GM18951 (cell line): Measurements from ENCODE around the gene HBEGF.

ENCODE experiments used
- POLR2A ChIP-seq: IDR thresholded peaks from 4 replicates; pipeline ENCODE4 v1.6.1; 2011; ENCODE audit warnings: mild to moderate bottlenecking; ENCODE audit not compliant: insufficient read length, insufficient read depth; ENCODE audit errors: extremely low read depth
- in situ Hi-C: fragments of 300-500 bp; cut with MboI; formaldehyde crosslinking; loops from one replicate; pipeline ENCODE4 v1.12.0; 2022; ENCODE audit warnings: low sequenced_read_pairs, mixed read lengths, inconsistent platforms; ENCODE audit not compliant: unreplicated experiment

HBEGF gene

DNA sequence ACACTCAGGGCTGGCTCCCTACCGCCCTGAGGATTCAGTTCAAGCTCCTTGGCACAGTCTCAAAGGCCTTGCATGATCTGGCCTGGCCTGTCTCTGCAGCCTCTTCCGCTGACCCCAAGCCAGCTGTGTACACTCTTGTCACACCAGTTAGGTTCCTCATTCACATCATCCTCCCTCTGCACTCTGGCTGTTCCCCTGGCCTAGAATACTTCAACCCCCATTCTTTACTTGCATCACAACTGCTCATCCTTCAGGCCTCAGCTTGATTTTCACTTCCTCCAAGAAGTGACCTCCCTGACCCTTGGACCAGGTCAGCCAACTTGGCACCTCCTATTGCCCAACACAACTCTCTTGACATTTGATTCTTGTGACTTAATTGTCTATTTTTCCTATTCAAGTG, 24.6 kb downstream of the HBEGF start:
- no peak for TF ChIP-seq POLR2A
- in situ Hi-C loops = no loop called here

GRCh38 chr5:140319833-140320232, 26.6 kb downstream of the HBEGF start:
- in situ Hi-C loops = no loop called here
- TF ChIP-seq POLR2A = no peak

DNA sequence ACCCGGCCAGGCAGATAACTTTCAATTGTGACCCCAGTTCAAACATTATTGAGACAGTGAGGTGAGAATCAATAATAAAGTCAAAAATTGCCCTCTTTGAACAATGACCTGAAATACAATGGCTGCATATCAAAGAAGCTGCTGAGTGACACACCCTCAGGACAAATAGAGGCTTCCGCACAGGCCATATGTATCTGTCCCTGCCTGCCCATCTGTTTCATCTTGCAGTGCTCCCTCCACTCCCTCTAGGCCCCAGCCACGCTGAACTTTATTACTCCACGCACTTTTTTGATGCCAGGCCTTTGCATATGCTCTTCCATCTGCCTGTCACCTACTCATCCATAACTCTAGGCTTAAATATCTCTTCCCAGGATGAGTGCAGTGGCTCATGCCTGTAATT, 27.6 kb downstream of the HBEGF start:
- in situ Hi-C loops = no loop called here
- TF ChIP-seq POLR2A = no peak

- in situ Hi-C loops = no loop called here
- TF ChIP-seq POLR2A = no peak
Measured at GRCh38 chr5:140317859-140318258, 28.5 kb downstream of the HBEGF start.

DNA sequence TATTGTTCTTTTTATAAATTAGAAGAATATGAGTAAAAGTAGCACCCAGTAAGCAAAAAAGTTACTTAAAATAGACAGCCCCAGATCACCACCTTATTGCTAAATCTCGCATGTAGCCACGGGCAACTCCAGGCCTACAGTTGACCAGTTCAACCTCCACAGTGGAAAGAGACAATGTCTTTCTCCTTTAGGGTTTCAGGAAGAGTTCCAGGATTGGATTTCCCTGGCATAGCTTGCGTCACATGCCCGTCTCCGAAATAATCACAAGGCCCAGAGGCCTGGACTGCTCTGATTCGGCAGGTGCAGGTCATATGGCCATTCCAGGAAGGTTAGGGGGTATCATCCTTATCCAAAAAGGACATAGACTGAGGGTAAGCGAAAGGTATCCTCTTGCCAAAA, 33.6 kb downstream of the HBEGF start:
- in situ Hi-C loops = no loop called here
- TF ChIP-seq POLR2A = no peak

DNA sequence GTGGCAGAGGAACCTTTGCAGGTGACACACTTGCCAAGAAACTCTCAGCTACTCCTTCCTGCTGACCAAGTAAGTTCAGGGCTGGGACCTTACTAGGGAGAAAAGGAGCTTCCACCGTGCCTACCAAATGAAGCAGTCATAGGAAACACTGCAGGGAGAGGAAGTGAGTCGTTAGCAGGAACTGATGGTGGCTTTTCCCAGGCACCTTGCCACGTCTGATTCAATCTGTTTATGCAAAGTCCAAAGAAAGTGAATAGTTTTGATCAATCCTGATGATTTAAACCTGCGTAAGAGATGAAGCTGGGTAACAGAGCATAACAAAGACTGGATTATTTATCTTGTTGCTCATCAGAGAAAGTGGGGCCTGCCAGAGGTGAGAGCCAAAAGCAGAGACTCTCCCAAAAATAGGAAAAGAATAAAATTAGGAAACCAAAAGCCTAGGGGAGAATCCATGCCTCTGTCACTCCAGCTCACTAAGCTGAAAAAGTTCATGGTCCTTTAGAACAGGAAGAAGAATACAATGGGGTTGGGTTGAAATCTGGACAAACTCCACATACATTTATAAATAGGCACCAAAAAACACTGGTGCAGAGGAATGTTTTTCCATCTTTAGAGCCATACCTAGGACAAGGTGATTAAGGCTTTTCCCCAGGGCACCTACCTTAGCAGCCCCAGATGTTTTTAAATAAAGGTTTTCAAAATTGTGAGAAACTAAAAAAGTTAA, 34.2 kb downstream of the HBEGF start:
- TF ChIP-seq POLR2A = no peak
- in situ Hi-C loops = no loop called here

DNA sequence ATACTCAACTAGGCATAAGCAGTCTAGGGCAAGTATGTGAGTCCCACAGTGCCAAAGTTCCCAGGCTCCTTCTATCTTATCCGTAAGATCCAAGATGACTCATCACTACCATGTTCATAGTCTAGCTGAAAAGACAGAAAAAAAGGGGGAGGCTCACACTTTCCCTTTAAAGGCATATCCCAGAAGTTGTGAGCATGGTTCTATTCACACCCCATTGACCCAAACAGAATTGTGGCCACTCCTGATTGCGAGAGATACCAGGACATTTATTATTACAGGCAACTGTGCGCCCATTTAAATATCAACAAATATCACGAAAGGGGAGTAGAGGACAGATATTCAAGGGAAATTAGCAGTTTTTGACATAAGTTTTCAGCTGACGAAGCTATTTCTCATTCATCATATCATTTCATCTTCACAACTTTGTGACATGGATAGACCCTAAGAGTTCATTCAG, 35.4 kb downstream of the HBEGF start:
- no peak for TF ChIP-seq POLR2A
- in situ Hi-C loops = no loop called here

DNA sequence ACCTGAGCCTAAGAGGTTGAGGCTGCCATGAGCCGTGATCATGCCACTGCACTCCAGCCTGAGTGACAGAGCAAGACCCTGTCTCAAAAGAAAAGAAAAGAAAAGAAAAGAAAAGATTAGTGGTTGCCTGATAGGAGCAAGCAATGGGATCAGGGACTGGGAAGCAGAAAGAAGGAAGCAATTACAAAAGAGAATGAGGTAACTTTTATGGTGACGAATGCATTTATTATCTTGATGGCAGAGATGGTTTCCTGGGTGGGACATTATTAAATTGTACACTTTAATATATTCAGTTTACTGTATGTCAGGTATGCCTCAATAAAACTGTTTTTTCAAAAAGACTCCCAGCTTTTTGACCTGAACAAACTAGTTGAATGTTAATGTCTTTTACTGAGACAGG, 36.0 kb downstream of the HBEGF start:
- no peak for TF ChIP-seq POLR2A
- in situ Hi-C loops = no loop called here

DNA sequence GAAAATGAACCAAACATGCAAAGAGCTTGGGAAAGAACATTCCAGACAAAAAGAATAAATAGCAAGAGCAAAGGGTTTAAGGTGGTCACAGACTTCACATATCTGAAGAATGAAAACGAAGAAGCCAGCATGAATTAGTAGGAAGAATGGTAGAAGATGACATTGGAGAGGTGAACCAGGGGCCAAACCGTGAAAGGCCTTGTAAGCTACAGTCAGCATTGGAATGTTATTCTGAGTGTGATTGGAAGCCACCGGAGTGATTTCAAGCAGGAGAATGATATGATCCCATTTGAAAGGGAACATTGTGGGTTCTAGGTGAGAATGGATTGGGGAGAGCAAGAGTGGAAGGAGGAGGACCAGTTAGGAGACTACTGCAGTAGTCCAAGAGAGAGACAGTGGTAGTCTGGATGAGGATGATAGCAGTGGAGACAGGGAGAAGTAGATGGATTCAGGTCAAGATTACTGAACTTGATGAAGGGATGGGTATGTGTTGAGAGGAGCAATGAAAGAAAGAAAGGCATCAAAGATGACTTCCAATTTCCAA, 36.6 kb downstream of the HBEGF start:
- TF ChIP-seq POLR2A = no peak
- in situ Hi-C loops = no loop called here

DNA sequence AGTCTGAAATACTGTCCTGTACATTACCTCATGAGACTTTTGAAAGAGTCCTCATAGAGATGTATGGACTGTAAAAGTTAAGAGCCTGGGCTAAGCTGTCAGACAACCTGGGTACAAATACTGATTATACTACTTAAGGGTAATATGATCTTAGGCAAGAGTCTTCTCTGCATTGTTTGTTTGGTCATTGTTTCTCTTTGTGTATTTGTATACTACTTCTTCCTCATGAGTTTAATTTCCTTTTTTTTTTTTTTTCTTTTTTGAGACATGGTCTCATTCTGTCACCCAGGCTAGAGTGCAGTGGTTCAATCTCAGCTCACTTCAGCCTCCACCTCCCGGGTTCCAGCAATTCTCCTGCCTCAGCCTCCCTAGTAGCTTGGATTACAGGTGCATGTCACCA, 40.9 kb downstream of the HBEGF start:
- in situ Hi-C loops = no loop called here
- TF ChIP-seq POLR2A = no peak

- in situ Hi-C loops = no loop called here
Measured at GRCh38 chr5:140303966-140304365, 42.4 kb downstream of the HBEGF start.

GRCh38 chr5:140302786-140303639, 43.4 kb downstream of the HBEGF start, which contains the start of gene PFDN1:
PFDN1 (minus strand) TSS chr5:140303101; CDS start chr5:140303073, 28 bp downstream.
- peak; percentile 72 for TF ChIP-seq POLR2A
- in situ Hi-C loops = no loop called here

More at GRCh38 chr5:140303966-140304365, 42.4 kb downstream of the HBEGF start:
- TF ChIP-seq POLR2A = no peak

DNA sequence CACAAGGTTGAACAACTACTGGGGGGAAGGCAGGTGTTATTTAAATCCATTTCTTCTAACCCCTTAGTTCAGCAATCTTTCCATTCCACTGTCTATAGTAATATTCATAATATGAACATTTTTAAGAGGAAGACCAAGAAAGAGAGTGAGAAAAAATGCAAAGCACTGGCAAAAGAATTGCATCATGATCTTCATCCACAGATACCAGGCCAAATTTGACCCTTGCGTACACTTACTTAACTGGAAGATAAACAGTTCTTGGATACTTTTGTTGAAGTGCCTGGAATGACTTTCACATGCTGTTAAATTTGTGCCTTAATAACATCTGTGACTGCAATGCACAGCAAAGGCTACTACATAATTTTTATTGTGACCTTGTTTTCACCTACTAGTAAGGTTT, 45.3 kb downstream of the HBEGF start:
- no peak for TF ChIP-seq POLR2A
- in situ Hi-C loops = no loop called here

DNA sequence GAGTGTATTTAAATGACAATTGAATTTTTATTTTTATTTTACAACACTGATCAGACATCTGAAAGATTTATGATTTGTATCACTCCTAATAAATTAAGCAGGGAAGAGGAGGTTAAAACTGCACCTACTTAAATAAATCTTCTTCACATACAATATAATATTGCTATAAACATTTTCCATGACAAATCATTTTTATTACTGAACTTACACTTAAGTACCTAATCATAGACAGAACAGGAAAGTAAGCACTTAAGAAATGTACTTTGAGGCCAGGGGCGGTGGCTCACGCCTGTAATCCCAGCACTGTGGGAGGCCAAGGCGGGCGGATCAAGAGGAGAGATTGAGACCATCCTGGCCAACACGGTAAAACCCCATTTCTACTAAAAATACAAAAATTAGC, 47.3 kb downstream of the HBEGF start:
- TF ChIP-seq POLR2A = no peak
- in situ Hi-C loops = no loop called here

DNA sequence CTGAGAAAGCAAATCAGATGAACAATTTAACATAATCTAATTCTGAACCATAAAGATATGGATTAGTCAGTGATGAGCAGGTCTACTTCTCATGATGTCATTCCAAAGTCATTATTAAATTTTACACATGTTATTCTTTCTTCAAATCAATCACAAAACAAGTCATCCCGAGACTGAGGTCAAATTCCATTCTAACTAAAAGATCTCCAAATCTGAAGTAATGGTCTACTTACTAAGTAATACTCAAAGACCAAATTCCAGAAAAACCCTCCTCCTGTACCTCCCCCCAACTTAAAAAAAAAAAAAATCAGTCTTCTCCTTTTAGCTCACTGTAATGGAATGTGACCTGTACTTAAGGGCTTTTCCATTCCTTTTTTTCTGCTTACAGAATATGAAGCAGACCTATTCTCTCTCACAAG, 48.2 kb downstream of the HBEGF start:
- TF ChIP-seq POLR2A = no peak
- in situ Hi-C loops = no loop called here
